GM11168 (cell line): ENCODE measurements around the gene SRGAP1.
"Not testable (repeated sequence)": the region's sequence is repeated elsewhere in the genome, so short reads cannot be mapped to it uniquely, and the experiment has no call there.

Source experiments
- in situ Hi-C: fragments of 300-500 bp; cut with MboI; formaldehyde crosslinking; loops from one replicate; pipeline ENCODE4 v1.12.0; 2022; ENCODE audit warnings: low sequenced_read_pairs; ENCODE audit not compliant: unreplicated experiment

SRGAP1 gene

GRCh38 chr12:64092507-64093196 is 248.2 kb downstream of the SRGAP1 start:
- in situ Hi-C loops = no loop called here

- in situ Hi-C loops = no loop called here
Observed at GRCh38 chr12:64093689-64094088, 249.2 kb downstream of the SRGAP1 start.

- in situ Hi-C loops = no loop called here
Observed at GRCh38 chr12:64097366-64098105, 253.0 kb downstream of the SRGAP1 start.

- in situ Hi-C loops = no loop called here
Observed at GRCh38 chr12:64098709-64099354, 254.3 kb downstream of the SRGAP1 start.

- in situ Hi-C loops = no loop called here
Observed at GRCh38 chr12:64099397-64099796, 254.9 kb downstream of the SRGAP1 start.

GRCh38 chr12:64102339-64102738 is 257.8 kb downstream of the SRGAP1 start:
- in situ Hi-C loops = no loop called here

GRCh38 chr12:64103825-64104740 is 259.6 kb downstream of the SRGAP1 start:
- in situ Hi-C loops = no loop called here

- in situ Hi-C loops = no loop called here
Observed at GRCh38 chr12:64105026-64105425, 260.5 kb downstream of the SRGAP1 start.

GRCh38 chr12:64107776-64108175 is 263.3 kb downstream of the SRGAP1 start:
- in situ Hi-C loops = no loop called here

GRCh38 chr12:64109706-64110105 is 265.2 kb downstream of the SRGAP1 start:
- in situ Hi-C loops = no loop called here

GRCh38 chr12:64110864-64111263 is 266.4 kb downstream of the SRGAP1 start:
- in situ Hi-C loops = no loop called here

- in situ Hi-C loops = no loop called here
Observed at GRCh38 chr12:64116969-64117368, 272.5 kb downstream of the SRGAP1 start.

- in situ Hi-C loops = no loop called here
Observed at GRCh38 chr12:64120568-64120967, 276.1 kb downstream of the SRGAP1 start.

- in situ Hi-C loops = not testable (repeated sequence)
Observed at GRCh38 chr12:64121086-64121485, 276.6 kb downstream of the SRGAP1 start.

GRCh38 chr12:64122154-64122553 is 277.7 kb downstream of the SRGAP1 start:
- in situ Hi-C loops = no loop called here

- in situ Hi-C loops = no loop called here
Observed at GRCh38 chr12:64122995-64123394, 278.5 kb downstream of the SRGAP1 start.

- in situ Hi-C loops = no loop called here
Observed at GRCh38 chr12:64123448-64123847, 278.9 kb downstream of the SRGAP1 start.

- in situ Hi-C loops = no loop called here
Observed at GRCh38 chr12:64124511-64125197, 280.2 kb downstream of the SRGAP1 start.

- in situ Hi-C loops = no loop called here
Observed at GRCh38 chr12:64125913-64126312, 281.4 kb downstream of the SRGAP1 start.

GRCh38 chr12:64127811-64128210 is 283.3 kb downstream of the SRGAP1 start:
- in situ Hi-C loops = no loop called here
